ENCODE measurements around the gene COX20.

COX20 gene

GRCh38 chr1:244881552-244882280 is 46.3 kb downstream of the COX20 start:
- DNase-seq = no peak

GRCh38 chr1:244887281-244887680 is 51.8 kb downstream of the COX20 start:
- no peak for DNase-seq

- DNase-seq = no peak
These were observed 58.4 kb downstream of the COX20 start for GRCh38 chr1:244893836-244894235.

Data from activated T-cell treated with anti-CD3 and anti-CD28 coated beads, Interleukin-2, amount 50 U/mL, for 48 hours (primary cell).